Smooth muscle cell (in vitro differentiated cells): ENCODE measurements around the gene SRC. TPM values are rescaled to one million over a fixed set of nuclear protein-coding genes. Genes with fewer than 3 reads are reported as not detected.

Source experiments
- DNase-seq: peaks from one replicate; lab custom pipeline; 2025; ENCODE audit not compliant: unreplicated experiment; lab: John Stamatoyannopoulos, UW
- H2AFZ ChIP-seq: fragments of 200-600 bp; sonication (generic); 2 replicates; pipeline ENCODE4 v1.6.0; 2016; ENCODE audit warnings: antibody characterized with exemption, low read depth, mild to moderate bottlenecking
- H3F3A ChIP-seq: fragments of 200-600 bp; sonication (generic); 2 replicates; pipeline ENCODE4 v1.6.0; 2017; ENCODE audit warnings: antibody characterized with exemption, low read depth
- H3K27ac ChIP-seq: fragments of 200-600 bp; sonication (generic); 2 replicates; pipeline ENCODE4 v1.5.1; 2016; ENCODE audit warnings: low read depth, mild to moderate bottlenecking
- H3K27me3 ChIP-seq: fragments of 200-600 bp; sonication (generic); 2 replicates; pipeline ENCODE4 v1.6.1; 2016; ENCODE audit warnings: low read depth, mild to moderate bottlenecking
- H3K36me3 ChIP-seq: fragments of 200-600 bp; sonication (generic); 2 replicates; pipeline ENCODE4 v1.5.1; 2016; ENCODE audit warnings: low read depth
- H3K4me1 ChIP-seq: fragments of 200-600 bp; sonication (generic); 2 replicates; pipeline ENCODE4 v1.5.1; 2016; ENCODE audit warnings: low read depth
- H3K4me2 ChIP-seq: fragments of 200-600 bp; sonication (generic); 2 replicates; pipeline ENCODE4 v1.6.0; 2016; ENCODE audit warnings: mild to moderate bottlenecking
- H3K4me3 ChIP-seq: fragments of 200-600 bp; sonication (generic); 2 replicates; pipeline ENCODE4 v1.5.1; 2016; ENCODE audit warnings: mild to moderate bottlenecking
- H3K79me2 ChIP-seq: fragments of 200-600 bp; sonication (generic); 2 replicates; pipeline ENCODE4 v1.6.0; 2016; ENCODE audit warnings: low read depth, mild to moderate bottlenecking
- H3K9ac ChIP-seq: fragments of 200-600 bp; sonication (generic); 2 replicates; pipeline ENCODE4 v1.6.0; 2016; ENCODE audit warnings: low read depth
- H3K9me3 ChIP-seq: fragments of 200-600 bp; sonication (generic); replicated peaks from 2 replicates; pipeline ENCODE4 v1.5.1; 2016; ENCODE audit warnings: low read depth
- H4K20me1 ChIP-seq: fragments of 200-600 bp; sonication (generic); 2 replicates; pipeline ENCODE4 v1.6.0; 2016; ENCODE audit warnings: low read depth
- CTCF ChIP-seq: fragments of 200-600 bp; sonication (generic); IDR thresholded peaks from 2 replicates; pipeline ENCODE4 v1.5.1; 2017; ENCODE audit warnings: borderline replicate concordance, mild to moderate bottlenecking, antibody characterized with exemption; ENCODE audit not compliant: insufficient read depth, poor library complexity, severe bottlenecking
- WGBS: methylation state at CpG from one replicate; pipeline ENCODE4 v1.1.7; 2016; ENCODE audit warnings: low lambda C conversion rate; 5-methylcytosine and 5-hydroxymethylcytosine counted together
- polyA plus RNA-seq: library from polyadenylated mRNA; unstranded; fragments of >200 nt; fragmentation: Nextera tagmentation; extraction: Ambion mirVana; gene quantifications from 2 replicates; pipeline ENCODE4 v1.2.1, GENCODE V29; 2016
- total RNA-seq: library from RNA; depleted of rRNA; stranded (reverse); fragments of >200 nt; gene quantifications from 2 replicates; pipeline ENCODE4 v1.2.3, GENCODE V29; 2014

The SRC gene
- total and polyA plus RNA-seq, 2 experiments from 2014 or later = 26.0 to 36.5 TPM

- Histone ChIP-seq H3F3A (peaks cover 5% of the 10 kb centered on the region), H3K27me3 (no peaks in the 10 kb centered on the region), H3K36me3 (peaks cover 7% of the 10 kb centered on the region), H3K4me2 (no peak overlapping the region), H2AFZ (no peak overlapping the region), H3K4me1 (peaks cover 3% of the 10 kb centered on the region), H3K79me2 (peaks cover 54% of the 10 kb centered on the region), H3K9me3 (no peaks in the 10 kb centered on the region), H4K20me1 (peaks cover 6% of the 10 kb centered on the region), H3K9ac (no peak overlapping the region), H3K4me3 (no peak overlapping the region), H3K27ac (no peak overlapping the region)
- DNase-seq = no peak
- WGBS = 79% methylated on average over 3 of the region's 3 CpGs
- TF ChIP-seq CTCF = no peak
Observed at GRCh38 chr20:37305839-37306238, 40.1 kb upstream of the SRC start.

DNA sequence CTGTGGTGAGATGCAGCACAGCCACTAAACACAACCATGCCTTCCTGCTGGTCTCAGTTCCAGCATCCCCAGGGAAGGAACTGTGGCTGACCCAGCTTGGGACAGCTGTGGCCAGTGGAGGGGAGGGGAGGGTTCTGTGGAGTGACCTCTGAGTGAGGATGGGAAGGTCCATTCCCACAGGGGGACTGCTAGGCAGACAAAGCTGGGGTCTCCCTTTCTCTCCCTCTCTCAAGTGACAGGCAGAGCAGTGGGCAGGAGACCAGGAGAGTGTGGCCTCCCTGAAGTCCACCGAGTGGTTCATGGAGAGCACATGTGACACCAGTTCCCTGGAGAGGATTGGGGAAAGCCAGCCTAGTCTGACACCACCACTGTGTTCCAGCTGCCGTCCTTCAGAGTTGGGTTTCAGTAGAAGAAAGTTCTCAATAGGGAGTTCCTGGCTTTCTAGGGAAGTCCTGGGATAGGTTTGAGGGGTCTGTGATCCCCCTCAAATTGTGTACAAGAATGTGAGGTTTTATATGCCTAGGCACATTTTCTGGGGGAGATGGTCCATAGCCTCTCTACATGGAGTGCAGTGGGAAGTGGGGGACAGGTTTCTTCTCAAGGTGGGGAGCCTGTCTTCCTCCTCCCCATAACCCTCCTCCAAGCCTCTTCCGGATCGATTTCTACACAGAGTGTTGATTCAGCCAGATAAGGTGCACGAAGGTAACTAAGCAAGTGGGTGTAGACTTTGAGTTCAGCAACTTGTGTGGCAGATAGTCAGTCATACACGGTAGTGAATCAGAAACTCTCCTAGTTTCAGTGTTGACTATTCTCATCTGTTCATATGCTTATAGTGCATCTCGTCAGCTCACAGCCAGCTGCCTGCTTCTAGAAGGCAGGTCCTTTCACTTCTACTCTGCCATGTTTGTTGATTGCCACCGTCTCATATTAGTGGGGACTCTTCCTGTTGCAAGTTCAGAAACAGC is 37.6 kb upstream of the SRC start:
- no peak for DNase-seq
- H3K27me3 ChIP-seq = no peaks in the 10 kb centered on the region
- no peak for TF ChIP-seq CTCF
- H4K20me1 ChIP-seq = peaks cover 6% of the 10 kb centered on the region
- H3F3A ChIP-seq = peaks cover 17% of the 10 kb centered on the region
- peak overlapping the region; percentile 97 for H3K27ac ChIP-seq
- peaks cover 44% of the 10 kb centered on the region for H3K79me2 ChIP-seq
- 86% methylated on average over 8 of the region's 8 CpGs for WGBS
- H3K36me3 ChIP-seq = peaks cover 6% of the 10 kb centered on the region
- no peak overlapping the region for H2AFZ ChIP-seq
- H3K9me3 ChIP-seq = no peaks in the 10 kb centered on the region
- H3K9ac ChIP-seq = peak overlapping the region; percentile 6
- no peak overlapping the region for H3K4me2 ChIP-seq
- peaks cover 7% of the 10 kb centered on the region for H3K4me1 ChIP-seq
- H3K4me3 ChIP-seq = no peak overlapping the region

DNA sequence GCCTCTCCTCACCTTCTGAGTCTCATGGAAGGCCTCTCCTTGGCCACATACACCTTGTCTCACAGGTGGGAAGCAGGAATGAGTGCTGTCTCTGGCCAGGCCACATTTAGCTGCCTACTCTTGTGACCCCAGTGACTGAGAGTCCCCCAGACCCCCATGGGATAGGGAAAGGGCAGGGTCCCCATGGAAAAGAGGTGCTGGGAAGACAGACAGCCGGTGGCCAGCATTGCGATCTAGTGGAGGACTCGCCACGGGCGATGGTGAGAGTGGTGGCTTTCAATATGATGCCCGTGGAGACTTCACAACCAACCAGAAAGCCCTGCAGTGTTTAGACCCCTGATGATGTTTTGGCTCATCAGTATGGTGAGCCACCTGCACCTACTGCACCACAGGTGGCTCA is 36.6 kb upstream of the SRC start:
- no peak overlapping the region for H3K4me3 ChIP-seq
- DNase-seq = no peak
- H3F3A ChIP-seq = peaks cover 24% of the 10 kb centered on the region
- no peaks in the 10 kb centered on the region for H3K36me3 ChIP-seq
- H3K4me2 ChIP-seq = no peak overlapping the region
- no peak for TF ChIP-seq CTCF
- H3K9ac ChIP-seq = peak overlapping the region; percentile 6
- no peak overlapping the region for H2AFZ ChIP-seq
- no peaks in the 10 kb centered on the region for H3K27me3 ChIP-seq
- H3K27ac ChIP-seq = peak overlapping the region; percentile 97
- 96% methylated on average over 6 of the region's 6 CpGs for WGBS
- H3K9me3 ChIP-seq = no peaks in the 10 kb centered on the region
- peaks cover 37% of the 10 kb centered on the region for H3K79me2 ChIP-seq
- H3K4me1 ChIP-seq = peaks cover 15% of the 10 kb centered on the region
- peaks cover 6% of the 10 kb centered on the region for H4K20me1 ChIP-seq
